A549 (cell line): ENCODE data around the gene IZUMO4. TPM values are rescaled to one million over a fixed set of nuclear protein-coding genes. Genes with fewer than 3 reads are reported as not detected.

ENCODE experiments used
- ATAC-seq, 2 experiments: fragments of 200-7000 bp in 1 of 2; fragments of >200 bp in 1 of 2; cut with Nextera tagmentation in 1 of 2; cut with Tn5 transposase in 1 of 2; 3 replicates each; pipeline versions ENCODE4 v1.8.0 to v1.9.1; 2018 to 2020; ENCODE audit warnings: mild to moderate bottlenecking in 1 of 2, moderate library complexity in 1 of 2
- CTCF ChIA-PET: fragments of 300-600 bp; sonication (Branson Sonifier 250); formaldehyde crosslinking; extraction: SDS; loops from one replicate; lab custom pipeline; 2021; ENCODE audit warnings: antibody characterized with exemption, inconsistent platforms; lab: Yijun Ruan, JAX
- POLR2A ChIA-PET: fragments of 350-600 bp; formaldehyde crosslinking; extraction: SDS; loops from one replicate; lab custom pipeline; 2021; ENCODE audit warnings: antibody characterized with exemption, inconsistent platforms; lab: Yijun Ruan, JAX
- DNase-seq, 2 experiments: peaks; one replicate each; pipeline versions ENCODE4 v3.0.0 to v3.0.0-alpha.2; 2011 to 2016; ENCODE audit warnings: low read depth in 1 of 2, low spot score in 1 of 2
- FAIRE-seq: peaks from 2 replicates; lab custom pipeline; 2011; peaks lifted over from hg19 to GRCh38; lab: Jason Lieb, UNC
- H3K27ac ChIP-seq, 2 experiments: fragments of >200 bp; sonication (Bioruptor Twin); formaldehyde crosslinking; 3 replicates each; pipeline ENCODE4 v1.5.1; 2016 to 2017
- H3K4me1 ChIP-seq: fragments of >200 bp; sonication (Bioruptor Twin); formaldehyde crosslinking; 3 replicates; pipeline ENCODE4 v1.6.1; 2016
- H3K4me2 ChIP-seq: fragments of >200 bp; sonication (Bioruptor Twin); formaldehyde crosslinking; 3 replicates; pipeline ENCODE4 v1.6.1; 2016
- H3K4me3 ChIP-seq: fragments of >200 bp; sonication (Bioruptor Twin); formaldehyde crosslinking; 3 replicates; pipeline ENCODE4 v1.5.1; 2016
- H3K9me3 ChIP-seq: fragments of >200 bp; sonication (Bioruptor Twin); formaldehyde crosslinking; 3 replicates; pipeline ENCODE4 v1.6.1; 2016
- BHLHE40 ChIP-seq: IDR thresholded peaks from 2 replicates; pipeline ENCODE4 v1.6.1; 2012; ENCODE audit warnings: low read depth, low read length, inconsistent platforms
- CBX2 ChIP-seq: fragments of 200-600 bp; sonication (generic); IDR thresholded peaks from 2 replicates; pipeline ENCODE4 v1.6.1; 2016; ENCODE audit warnings: low read depth, mild to moderate bottlenecking, borderline replicate concordance
- CEBPB ChIP-seq, 2 experiments: fragments of >200 bp in 1 of 2; sonication (Bioruptor Twin) in 1 of 2; formaldehyde crosslinking in 1 of 2; IDR thresholded peaks; 2 replicates each; pipeline ENCODE4 v1.6.1; 2012 to 2016
- E2F6 ChIP-seq: IDR thresholded peaks from 2 replicates; pipeline ENCODE4 v1.6.1; 2012; ENCODE audit warnings: low read depth, borderline replicate concordance
- ELK1 ChIP-seq: fragments of 150-350 bp; IDR thresholded peaks from 2 replicates; pipeline ENCODE4 v1.6.1; 2014; ENCODE audit warnings: low read depth, mild to moderate bottlenecking, low read length
- EP300 ChIP-seq, 2 experiments: fragments of >200 bp; sonication (Bioruptor Twin); formaldehyde crosslinking; IDR thresholded peaks; 2 replicates in 1 of 2; 3 replicates in 1 of 2; pipeline ENCODE4 v1.6.1; 2016 to 2017
- FOSB ChIP-seq: fragments of 250-450 bp; sonication (Bioruptor Pico); IDR thresholded peaks from 2 replicates; pipeline ENCODE4 v1.5.0; 2020; ENCODE audit warnings: mild to moderate bottlenecking, moderate library complexity
- FOSL2 ChIP-seq, 2 experiments: fragments of 450-650 bp in 1 of 2; fragments of >200 bp in 1 of 2; sonication (Bioruptor Twin) in 1 of 2; formaldehyde crosslinking; IDR thresholded peaks; 2 replicates each; pipeline versions ENCODE4 v1.5.0 to v1.6.1; 2016 to 2020; ENCODE audit warnings: mild to moderate bottlenecking in 1 of 2, moderate library complexity in 1 of 2
- JUN ChIP-seq, 2 experiments: fragments of >200 bp; sonication (Bioruptor Twin); formaldehyde crosslinking; IDR thresholded peaks; 2 replicates in 1 of 2; 3 replicates in 1 of 2; pipeline ENCODE4 v1.6.1; 2016 to 2017
- JUNB ChIP-seq: fragments of >200 bp; sonication (Bioruptor Twin); formaldehyde crosslinking; IDR thresholded peaks from 2 replicates; pipeline ENCODE4 v1.6.1; 2016
- NPAS2 ChIP-seq: fragments of 250-450 bp; sonication (Bioruptor Pico); IDR thresholded peaks from 2 replicates; pipeline ENCODE4 v1.8.0; 2022; ENCODE audit warnings: mild to moderate bottlenecking, moderate library complexity, borderline replicate concordance
- PBX3 ChIP-seq: IDR thresholded peaks from 2 replicates; pipeline ENCODE4 v1.6.1; 2012
- RAD21 ChIP-seq, 2 experiments: fragments of >200 bp in 1 of 2; sonication (Bioruptor Twin) in 1 of 2; formaldehyde crosslinking in 1 of 2; IDR thresholded peaks in 1 of 2; conservative IDR thresholded peaks in 1 of 2; 2 replicates in 1 of 2; 3 replicates in 1 of 2; pipeline ENCODE4 v1.6.1; 2012 to 2018; ENCODE audit warnings: inconsistent platforms in 1 of 2
- RCOR1 ChIP-seq: fragments of 150-350 bp; IDR thresholded peaks from 2 replicates; pipeline ENCODE4 v1.6.1; 2014; ENCODE audit warnings: antibody characterized with exemption, low read length, low read depth
- REST ChIP-seq: fragments of 200-600 bp; sonication (generic); IDR thresholded peaks from 2 replicates; pipeline ENCODE4 v1.6.1; 2016; ENCODE audit warnings: antibody characterized with exemption, mild to moderate bottlenecking, moderate library complexity
- RNF2 ChIP-seq: fragments of 200-600 bp; sonication (generic); IDR thresholded peaks from 2 replicates; pipeline ENCODE4 v1.6.1; 2016; ENCODE audit warnings: low read depth, mild to moderate bottlenecking, antibody characterized with exemption, moderate library complexity, borderline replicate concordance
- SREBF2 ChIP-seq: fragments of 450-650 bp; IDR thresholded peaks from 2 replicates; pipeline ENCODE4 v1.6.1; 2014; ENCODE audit warnings: mild to moderate bottlenecking, moderate library complexity
- ZC3H11A ChIP-seq: fragments of 450-650 bp; IDR thresholded peaks from 2 replicates; pipeline ENCODE4 v1.6.1; 2014; ENCODE audit warnings: antibody characterized with exemption, mild to moderate bottlenecking
- WGBS: methylation state at CpG from one replicate; pipeline ENCODE4 v1.1.6; 2017; ENCODE audit errors: missing lambda C conversion rate; 5-methylcytosine and 5-hydroxymethylcytosine counted together
- polyA plus RNA-seq, 4 experiments: library from polyadenylated mRNA; depleted of rRNA in 3 of 4; stranded (reverse); fragments of >200 nt; fragmentation: RNase III in 1 of 4; extraction: RNeasy Plus Mini Kit Qiagen cat#74134 plus additional on column Dnase treatment in 1 of 4; gene quantifications; 2 replicates in 3 of 4; 3 replicates in 1 of 4; pipeline ENCODE4 v1.2.3, GENCODE V29; 2011 to 2017
- TF ChIP-seq, protein P1 (sequence below): fragments of 450-650 bp; IDR thresholded peaks from 2 replicates; pipeline ENCODE4 v1.6.1; 2014; ENCODE audit warnings: antibody characterized with exemption
- TF ChIP-seq, protein P2 (sequence below): fragments of 250-450 bp; sonication (Bioruptor Pico); IDR thresholded peaks from 2 replicates; pipeline ENCODE4 v1.5.0; 2020; ENCODE audit warnings: low read depth, mild to moderate bottlenecking, moderate library complexity

IZUMO4 gene
- polyA plus RNA-seq, 2 of the 4 experiments (the other 2 are of a cell fraction), result 0.36 to 1.0 TPM

GRCh38 chr19:2080336-2080988 is 16.3 kb upstream of the IZUMO4 start:
- H3K4me1 ChIP-seq, result no peaks in the 10 kb centered on the region
- TF ChIP-seq PBX3, result no peak
- no peak for TF ChIP-seq ZC3H11A
- no peak for TF ChIP-seq EP300 (IDR thresholded peaks at IDR 0.05)
- no peak for TF ChIP-seq SREBF2
- no peak for TF ChIP-seq E2F6
- no peak for TF ChIP-seq RNF2
- TF ChIP-seq BHLHE40, result no peak
- TF ChIP-seq JUNB, result no peak
- TF ChIP-seq FOSL2 (IDR thresholded peaks at IDR 0.05), result no peak
- TF ChIP-seq FOSL2 (CRISPR knock-in tag; IDR thresholded peaks at IDR 0.05), result no peak
- no peak for TF ChIP-seq RCOR1
- TF ChIP-seq, protein P1, sequence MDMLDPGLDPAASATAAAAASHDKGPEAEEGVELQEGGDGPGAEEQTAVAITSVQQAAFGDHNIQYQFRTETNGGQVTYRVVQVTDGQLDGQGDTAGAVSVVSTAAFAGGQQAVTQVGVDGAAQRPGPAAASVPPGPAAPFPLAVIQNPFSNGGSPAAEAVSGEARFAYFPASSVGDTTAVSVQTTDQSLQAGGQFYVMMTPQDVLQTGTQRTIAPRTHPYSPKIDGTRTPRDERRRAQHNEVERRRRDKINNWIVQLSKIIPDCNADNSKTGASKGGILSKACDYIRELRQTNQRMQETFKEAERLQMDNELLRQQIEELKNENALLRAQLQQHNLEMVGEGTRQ, result no peak
- TF ChIP-seq FOSB (CRISPR knock-in tag), result no peak
- TF ChIP-seq CBX2, result no peak
- TF ChIP-seq REST, result no peak
- TF ChIP-seq, protein P2, sequence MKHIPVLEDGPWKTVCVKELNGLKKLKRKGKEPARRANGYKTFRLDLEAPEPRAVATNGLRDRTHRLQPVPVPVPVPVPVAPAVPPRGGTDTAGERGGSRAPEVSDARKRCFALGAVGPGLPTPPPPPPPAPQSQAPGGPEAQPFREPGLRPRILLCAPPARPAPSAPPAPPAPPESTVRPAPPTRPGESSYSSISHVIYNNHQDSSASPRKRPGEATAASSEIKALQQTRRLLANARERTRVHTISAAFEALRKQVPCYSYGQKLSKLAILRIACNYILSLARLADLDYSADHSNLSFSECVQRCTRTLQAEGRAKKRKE (CRISPR knock-in tag), result no peak
- no peak for TF ChIP-seq JUN (IDR thresholded peaks at IDR 0.05)
- TF ChIP-seq ELK1, result no peak
- no peak for TF ChIP-seq RAD21 (conservative IDR thresholded peaks at IDR 0.05 in 1 of 2, IDR thresholded peaks at IDR 0.05 in 1 of 2)
- no peak for TF ChIP-seq CEBPB (IDR thresholded peaks at IDR 0.05)
- no peak for TF ChIP-seq NPAS2
- H3K27ac ChIP-seq, result no peak overlapping the region
- H3K4me3 ChIP-seq, result no peak overlapping the region
- POLR2A ChIA-PET, result no interaction called here
- 89% methylated on average over 23 of the region's 23 CpGs for WGBS
- CTCF ChIA-PET, result interaction anchor here (1.3 to 1.9 kb wide), 2 partner anchors 11 to 15 kb away, joined by 4 read pairs; no protein-coding TSS in a partner anchor
- DNase-seq (no peak), FAIRE-seq (no peak), ATAC-seq (no peak)
- no peaks in the 10 kb centered on the region for H3K9me3 ChIP-seq
- no peak overlapping the region for H3K4me2 ChIP-seq
